ENCODE measurements around the gene IL37.

The IL37 gene

GRCh38 chr2:112960230-112960825 is 49.4 kb downstream of the IL37 start:
- DNase-seq (ENCODE audit: low read depth): no peak

GRCh38 chr2:112962308-112963175 is 51.6 kb downstream of the IL37 start:
- DNase-seq (ENCODE audit: low read depth): no peak

DNA sequence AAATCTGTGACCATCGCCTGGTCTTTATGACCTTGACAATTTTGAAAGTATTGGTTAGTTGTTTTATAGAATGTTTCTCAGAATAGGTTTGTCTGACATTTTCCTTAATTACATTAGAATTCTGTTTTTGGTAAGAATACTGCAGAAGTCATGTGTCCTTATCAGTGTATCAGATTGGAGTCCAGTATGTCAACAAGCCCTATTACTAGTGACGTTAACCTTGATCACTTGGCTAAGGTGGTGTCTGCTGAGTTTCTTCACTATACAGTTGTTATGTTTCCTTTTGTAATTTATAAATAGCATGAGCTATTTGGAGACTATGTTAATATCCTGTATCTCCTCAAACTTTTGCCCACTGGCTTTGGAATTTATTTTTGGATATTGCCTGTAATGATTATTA is 56.1 kb downstream of the IL37 start:
- no peak for DNase-seq (ENCODE audit: low read depth)

All from GM04504 (cell line).